Endothelial cell of umbilical vein (primary cell): ENCODE data around the gene SLC1A3. TPM values are rescaled to one million over a fixed set of nuclear protein-coding genes. Genes with fewer than 3 reads are reported as not detected.

ENCODE experiments used
- BruUV-seq: library from RNA; stranded (reverse); fragments of 400-500 nt; replicated peaks from 2 replicates; lab custom pipeline; 2021; lab: Mats Ljungman, UMichigan
- CTCF ChIA-PET: fragments of 300-600, 350-600 bp; sonication (Branson Sonifier 250); formaldehyde crosslinking; loops from one replicate; lab custom pipeline; 2021; ENCODE audit warnings: antibody characterized with exemption, inconsistent platforms; lab: Charles Lee
- POLR2A ChIA-PET: fragments of 300-600, 350-600 bp; sonication (Branson Sonifier 250); formaldehyde crosslinking; loops from one replicate; lab custom pipeline; 2021; ENCODE audit warnings: antibody characterized with exemption, inconsistent platforms; lab: Charles Lee
- DNase-seq: peaks from one replicate; pipeline ENCODE4 v3.0.0-alpha.2; 2011; ENCODE audit warnings: low read depth, low spot score
- FAIRE-seq: peaks from 2 replicates; lab custom pipeline; 2011; peaks lifted over from hg19 to GRCh38; lab: Jason Lieb, UNC
- H2AFZ ChIP-seq: 2 replicates; pipeline ENCODE4 v1.6.0; 2012; ENCODE audit warnings: low read depth, low read length, control low read depth, inconsistent platforms
- H3K27ac ChIP-seq: 2 replicates; pipeline ENCODE4 v1.5.1; 2011; ENCODE audit warnings: low read depth, mild to moderate bottlenecking, control low read depth, low read length, moderate library complexity; ENCODE audit not compliant: insufficient read depth
- H3K27me3 ChIP-seq, 2 experiments: 2 replicates each; pipeline versions ENCODE4 v1.6.0 to v1.6.1; 2011; ENCODE audit warnings: low read length in 2 of 2, mixed read lengths in 1 of 2; ENCODE audit not compliant: control insufficient read depth in 2 of 2, insufficient read depth in 2 of 2
- H3K36me3 ChIP-seq, 2 experiments: 2 replicates in 1 of 2; 3 replicates in 1 of 2; pipeline ENCODE4 v1.5.1; 2011; ENCODE audit warnings: low read length in 2 of 2, mild to moderate bottlenecking in 1 of 2, moderate library complexity in 1 of 2; ENCODE audit not compliant: control insufficient read depth in 2 of 2, insufficient read depth in 2 of 2; ENCODE audit errors: extremely low read depth in 1 of 2
- H3K4me1 ChIP-seq: 3 replicates; pipeline ENCODE4 v1.5.1; 2011; ENCODE audit warnings: mild to moderate bottlenecking, low read length; ENCODE audit not compliant: control insufficient read depth, insufficient read depth; ENCODE audit errors: extremely low read depth
- H3K4me2 ChIP-seq: 2 replicates; pipeline ENCODE4 v1.6.1; 2011; ENCODE audit warnings: low read length, control low read depth, mixed read lengths; ENCODE audit not compliant: insufficient read depth
- H3K4me3 ChIP-seq, 3 experiments: fragments of 200-600 bp in 1 of 3; sonication (generic), shearing (Covaris generic) in 1 of 3; replicated peaks in 1 of 3; 2 replicates each; pipeline ENCODE4 v1.5.1; 2011 to 2016; ENCODE audit warnings: control low read depth in 3 of 3, low read length in 3 of 3, mild to moderate bottlenecking in 2 of 3, inconsistent platforms in 1 of 3, low read depth in 1 of 3, moderate library complexity in 1 of 3; ENCODE audit not compliant: insufficient read depth in 1 of 3
- H3K79me2 ChIP-seq: 2 replicates; pipeline ENCODE4 v1.6.0; 2012; ENCODE audit warnings: low read length, inconsistent platforms; ENCODE audit not compliant: control insufficient read depth, insufficient read depth
- H3K9ac ChIP-seq: replicated peaks from 2 replicates; pipeline ENCODE3; 2011; ENCODE audit warnings: low read length, control low read depth; ENCODE audit not compliant: insufficient read depth; ENCODE audit errors: extremely low read depth
- H3K9me1 ChIP-seq: replicated peaks from 3 replicates; pipeline ENCODE4 v1.6.0; 2011; ENCODE audit warnings: mild to moderate bottlenecking, low read length; ENCODE audit not compliant: control insufficient read depth, insufficient read depth; ENCODE audit errors: extremely low read depth
- H3K9me3 ChIP-seq: replicated peaks from 2 replicates; pipeline ENCODE4 v1.5.1; 2012; ENCODE audit warnings: low read length, inconsistent platforms; ENCODE audit not compliant: control insufficient read depth, insufficient read depth
- H4K20me1 ChIP-seq: replicated peaks from 2 replicates; pipeline ENCODE3; 2011; ENCODE audit warnings: mild to moderate bottlenecking, low read length; ENCODE audit not compliant: control insufficient read depth, insufficient read depth; ENCODE audit errors: extremely low read depth
- EZH2 ChIP-seq: IDR thresholded peaks from 2 replicates; pipeline ENCODE4 v1.6.1; 2012; ENCODE audit warnings: borderline replicate concordance, low read depth, mild to moderate bottlenecking, moderate library complexity, low read length, inconsistent platforms; ENCODE audit not compliant: severe bottlenecking
- FOS ChIP-seq: IDR thresholded peaks from 2 replicates; pipeline ENCODE4 v1.6.1; 2011; ENCODE audit warnings: mild to moderate bottlenecking, low read length, moderate library complexity, borderline replicate concordance; ENCODE audit not compliant: insufficient read depth
- GATA2 ChIP-seq: IDR thresholded peaks from 2 replicates; pipeline ENCODE4 v1.7.0; 2011; ENCODE audit warnings: low read depth, mild to moderate bottlenecking, moderate library complexity, mixed read lengths, low read length; ENCODE audit not compliant: insufficient read length, insufficient read depth
- JUN ChIP-seq: IDR thresholded peaks from 2 replicates; pipeline ENCODE4 v1.6.1; 2011; ENCODE audit warnings: borderline replicate concordance, low read depth; ENCODE audit not compliant: insufficient read length, insufficient read depth
- MYC ChIP-seq: IDR thresholded peaks from one replicate; pipeline ENCODE4 v1.6.1; 2011; ENCODE audit warnings: mild to moderate bottlenecking, low read depth, low read length
- POLR2A ChIP-seq: IDR thresholded peaks from 2 replicates; pipeline ENCODE4 v1.6.1; 2012; ENCODE audit warnings: low read depth, mild to moderate bottlenecking, control low read depth, low read length
- POLR2AphosphoS5 ChIP-seq: IDR thresholded peaks from 2 replicates; pipeline ENCODE4 v1.6.1; 2012; ENCODE audit warnings: low read depth, mild to moderate bottlenecking, control low read depth, low read length, moderate library complexity; ENCODE audit not compliant: insufficient read depth
- dilution Hi-C: fragments of 300-500 bp; cut with MboI; formaldehyde crosslinking; loops from one replicate; pipeline ENCODE4 v1.15.0; 2019; ENCODE audit warnings: low sequenced_read_pairs; ENCODE audit not compliant: extremely low pct_ligation_motif_present
- intact Hi-C: fragments of 100-400 bp; cut with micrococcal nuclease; formaldehyde crosslinking; loops from one replicate; pipeline ENCODE4 v1.10.0; 2022
- polyA plus RNA-seq, 4 experiments: library from polyadenylated mRNA; depleted of rRNA in 3 of 4; stranded (reverse) in 3 of 4; unstranded in 1 of 4; fragments of >200 nt; gene quantifications; 2 replicates each; pipeline versions ENCODE4 v1.2.1 to v1.2.3, GENCODE V29; 2011 to 2012; ENCODE audit warnings: missing spikeins in 1 of 4
- total RNA-seq: library from RNA; stranded (reverse); gene quantifications from 2 replicates; pipeline ENCODE4 v1.2.3, GENCODE V29; 2021
- TF ChIP-seq, protein P1 (sequence below), 2 donors: IDR thresholded peaks; 1 replicate in 1 of 2; 2 replicates in 1 of 2; pipeline ENCODE4 v1.5.1; 2011; ENCODE audit warnings: low read length in 2 of 2, mild to moderate bottlenecking in 2 of 2, moderate library complexity in 2 of 2, control low read depth in 1 of 2, inconsistent platforms in 1 of 2, low read depth in 1 of 2; ENCODE audit not compliant: insufficient read depth in 1 of 2; ENCODE audit errors: extremely low read depth in 1 of 2
- TF ChIP-seq, protein P2 (sequence below): IDR thresholded peaks from 2 replicates; pipeline ENCODE4 v1.6.1; 2011; ENCODE audit not compliant: insufficient read depth, insufficient read length

SLC1A3 gene
- total and polyA plus RNA-seq, 2 donors (not counting 3 experiments of a cell fraction or from before 2014, with no cell fraction given) = 0.36 TPM; not detected in 1

DNA sequence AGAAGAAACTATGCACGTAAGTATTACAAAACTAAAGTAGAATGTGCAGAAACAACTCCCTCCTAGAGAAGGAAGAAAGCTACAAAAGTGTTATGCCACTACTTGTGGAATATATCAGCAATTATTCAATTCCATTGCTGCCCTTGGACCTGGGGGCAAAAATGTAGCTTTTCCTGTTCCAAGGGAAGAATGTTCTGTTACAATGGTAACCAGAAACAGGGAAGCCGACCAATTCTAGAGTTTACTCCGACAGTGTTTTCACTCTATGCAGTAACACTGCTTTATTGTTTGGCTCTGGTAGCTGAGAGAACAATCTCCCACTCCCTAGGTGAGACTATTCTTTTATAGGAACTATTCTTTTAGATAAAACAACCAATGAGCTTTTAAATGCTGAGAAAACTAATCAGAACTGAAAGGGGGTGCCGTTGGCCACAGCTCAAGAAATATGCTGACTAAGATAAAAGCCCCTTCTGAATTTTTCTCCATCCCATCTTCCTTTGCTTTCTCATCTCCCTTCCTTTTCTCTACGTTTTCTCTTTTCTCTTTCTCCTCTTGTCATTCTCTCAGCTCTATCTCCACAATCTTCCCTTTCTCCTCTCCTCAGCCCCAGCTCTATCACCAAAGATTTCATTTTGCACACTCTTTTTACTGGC, 54.1 kb downstream of the SLC1A3 start:
- H3K4me2 ChIP-seq = no peak overlapping the region
- FAIRE-seq (no peak), DNase-seq (no peak)
- no peaks in the 10 kb centered on the region for H3K4me1 ChIP-seq
- TF ChIP-seq MYC = no peak
- TF ChIP-seq, protein P1, sequence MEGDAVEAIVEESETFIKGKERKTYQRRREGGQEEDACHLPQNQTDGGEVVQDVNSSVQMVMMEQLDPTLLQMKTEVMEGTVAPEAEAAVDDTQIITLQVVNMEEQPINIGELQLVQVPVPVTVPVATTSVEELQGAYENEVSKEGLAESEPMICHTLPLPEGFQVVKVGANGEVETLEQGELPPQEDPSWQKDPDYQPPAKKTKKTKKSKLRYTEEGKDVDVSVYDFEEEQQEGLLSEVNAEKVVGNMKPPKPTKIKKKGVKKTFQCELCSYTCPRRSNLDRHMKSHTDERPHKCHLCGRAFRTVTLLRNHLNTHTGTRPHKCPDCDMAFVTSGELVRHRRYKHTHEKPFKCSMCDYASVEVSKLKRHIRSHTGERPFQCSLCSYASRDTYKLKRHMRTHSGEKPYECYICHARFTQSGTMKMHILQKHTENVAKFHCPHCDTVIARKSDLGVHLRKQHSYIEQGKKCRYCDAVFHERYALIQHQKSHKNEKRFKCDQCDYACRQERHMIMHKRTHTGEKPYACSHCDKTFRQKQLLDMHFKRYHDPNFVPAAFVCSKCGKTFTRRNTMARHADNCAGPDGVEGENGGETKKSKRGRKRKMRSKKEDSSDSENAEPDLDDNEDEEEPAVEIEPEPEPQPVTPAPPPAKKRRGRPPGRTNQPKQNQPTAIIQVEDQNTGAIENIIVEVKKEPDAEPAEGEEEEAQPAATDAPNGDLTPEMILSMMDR (IDR thresholded peaks at IDR 0.05; ENCODE audit: extremely low read depth in 1 of 2, insufficient read depth in 1 of 2, low read depth in 1 of 2, low read length in 2 of 2) = no peak
- TF ChIP-seq EZH2 = no peak
- no peak for TF ChIP-seq FOS
- TF ChIP-seq GATA2 = no peak
- no peak for TF ChIP-seq POLR2AphosphoS5
- TF ChIP-seq, protein P2, sequence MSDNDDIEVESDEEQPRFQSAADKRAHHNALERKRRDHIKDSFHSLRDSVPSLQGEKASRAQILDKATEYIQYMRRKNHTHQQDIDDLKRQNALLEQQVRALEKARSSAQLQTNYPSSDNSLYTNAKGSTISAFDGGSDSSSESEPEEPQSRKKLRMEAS = no peak
- no peak for TF ChIP-seq POLR2A
- no peak for TF ChIP-seq JUN
- CTCF ChIA-PET = interaction anchor here (0.6 to 0.9 kb wide), 3 partner anchors 19 to 84 kb away, joined by 3 to 4 read pairs (median 3); no protein-coding TSS in a partner anchor
- POLR2A ChIA-PET = no interaction called here
- no peak overlapping the region for H2AFZ ChIP-seq
- H3K9me1 ChIP-seq = no peaks in the 10 kb centered on the region
- no TSS peak for BruUV-seq
- H3K36me3 ChIP-seq = no peaks in the 10 kb centered on the region
- intact Hi-C loops = no loop called here
- H3K9ac ChIP-seq = no peak overlapping the region
- H3K4me3 ChIP-seq = no peak overlapping the region
- dilution Hi-C loops = no loop called here
- H3K79me2 ChIP-seq = no peaks in the 10 kb centered on the region
- H4K20me1 ChIP-seq = no peaks in the 10 kb centered on the region
- peaks cover 0 to 2% of the 10 kb centered on the region in 2 experiments for H3K27me3 ChIP-seq
- no peak overlapping the region for H3K27ac ChIP-seq
- H3K9me3 ChIP-seq = no peaks in the 10 kb centered on the region
